WTC11 (cell line): Measurements from ENCODE around the gene FAM124A.

Experiments
- MYBL2 ChIP-seq: sonication (generic); formaldehyde crosslinking; IDR thresholded peaks from 2 replicates; pipeline ENCODE4 v1.8.1; 2023; ENCODE audit warnings: mild to moderate bottlenecking, moderate library complexity, missing genetic modification reagents
- TF ChIP-seq, protein P1 (sequence below): fragments of 200-600 bp; IDR thresholded peaks from 2 replicates; pipeline ENCODE4 v1.8.0; 2022; ENCODE audit warnings: antibody characterized with exemption

DNA sequence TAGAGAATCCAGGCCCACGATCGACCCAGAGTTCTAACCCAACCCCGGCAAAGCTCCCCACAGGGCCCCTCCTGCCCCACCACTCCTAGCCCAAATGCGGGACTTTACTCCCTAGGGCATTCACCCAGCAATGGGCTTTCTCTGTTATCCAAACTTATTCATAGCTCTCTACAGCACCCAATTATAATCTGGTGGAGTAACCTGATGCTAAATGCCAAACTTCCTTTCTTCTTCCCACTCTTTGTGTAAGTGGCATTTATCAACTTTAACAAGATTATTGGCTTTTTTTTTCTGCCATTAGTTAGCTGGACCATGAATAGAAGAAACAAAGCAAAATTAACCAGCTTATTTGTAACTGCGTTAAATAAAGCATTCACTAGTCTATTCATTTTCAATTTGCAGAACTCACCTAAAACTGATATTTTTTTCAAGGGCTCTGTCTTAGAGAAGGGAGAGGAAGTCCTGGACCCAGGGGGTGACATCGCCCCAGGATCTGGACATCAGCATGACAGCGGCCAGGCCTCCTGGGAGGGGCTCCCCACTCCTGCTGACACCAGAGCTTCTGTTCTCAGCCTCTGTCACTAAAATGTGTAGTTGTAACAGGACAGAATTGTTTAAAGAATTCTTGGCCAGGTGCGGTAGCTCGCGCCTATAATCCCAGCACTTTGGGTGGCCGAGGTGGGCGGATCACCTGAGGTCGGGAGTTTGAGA is 1.5 kb downstream of the FAM124A start:
- TF ChIP-seq MYBL2: no peak
- TF ChIP-seq, protein P1, sequence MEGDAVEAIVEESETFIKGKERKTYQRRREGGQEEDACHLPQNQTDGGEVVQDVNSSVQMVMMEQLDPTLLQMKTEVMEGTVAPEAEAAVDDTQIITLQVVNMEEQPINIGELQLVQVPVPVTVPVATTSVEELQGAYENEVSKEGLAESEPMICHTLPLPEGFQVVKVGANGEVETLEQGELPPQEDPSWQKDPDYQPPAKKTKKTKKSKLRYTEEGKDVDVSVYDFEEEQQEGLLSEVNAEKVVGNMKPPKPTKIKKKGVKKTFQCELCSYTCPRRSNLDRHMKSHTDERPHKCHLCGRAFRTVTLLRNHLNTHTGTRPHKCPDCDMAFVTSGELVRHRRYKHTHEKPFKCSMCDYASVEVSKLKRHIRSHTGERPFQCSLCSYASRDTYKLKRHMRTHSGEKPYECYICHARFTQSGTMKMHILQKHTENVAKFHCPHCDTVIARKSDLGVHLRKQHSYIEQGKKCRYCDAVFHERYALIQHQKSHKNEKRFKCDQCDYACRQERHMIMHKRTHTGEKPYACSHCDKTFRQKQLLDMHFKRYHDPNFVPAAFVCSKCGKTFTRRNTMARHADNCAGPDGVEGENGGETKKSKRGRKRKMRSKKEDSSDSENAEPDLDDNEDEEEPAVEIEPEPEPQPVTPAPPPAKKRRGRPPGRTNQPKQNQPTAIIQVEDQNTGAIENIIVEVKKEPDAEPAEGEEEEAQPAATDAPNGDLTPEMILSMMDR: no peak
